HepG2 (cell line): ENCODE measurements around the gene CGREF1. TPM values are rescaled to one million over a fixed set of nuclear protein-coding genes. Genes with fewer than 3 reads are reported as not detected.

Experiments used
- ATAC-seq: fragments of 200-7000 bp; cut with Tn5 transposase; 3 replicates; pipeline ENCODE4 v1.9.1; 2020; ENCODE audit warnings: mild to moderate bottlenecking, moderate library complexity
- BruUV-seq: library from RNA; stranded (reverse); fragments of 400-500 nt; replicated peaks from 2 replicates; lab custom pipeline; 2021; lab: Mats Ljungman, UMichigan
- CTCF ChIA-PET: fragments of 300-600 bp; formaldehyde crosslinking; extraction: SDS; loops from one replicate; lab custom pipeline; 2021; ENCODE audit warnings: low total read pairs, inconsistent platforms, low intra/inter-chr PET ratio; lab: Yijun Ruan, JAX
- POLR2A ChIA-PET: fragments of 350-600 bp; sonication (Branson Sonifier 250); formaldehyde crosslinking; loops from one replicate; lab custom pipeline; 2020; ENCODE audit warnings: antibody characterized with exemption, inconsistent platforms; lab: Yijun Ruan, JAX
- DNase-seq: peaks from one replicate; pipeline ENCODE4 v3.0.0-alpha.2; 2015; ENCODE audit warnings: low spot score
- FAIRE-seq: peaks from 3 replicates; lab custom pipeline; 2011; peaks lifted over from hg19 to GRCh38; lab: Jason Lieb, UNC
- H2AFZ ChIP-seq: one replicate; pipeline ENCODE4 v1.6.1; 2011; ENCODE audit warnings: low read length, inconsistent platforms
- H3K27ac ChIP-seq: fragments of 300-600 bp; 3 replicates; pipeline ENCODE4 v1.8.0; 2011; ENCODE audit warnings: mixed run types, mild to moderate bottlenecking, mixed read lengths, low read length, inconsistent platforms; ENCODE audit not compliant: insufficient read depth; ENCODE audit errors: extremely low read length
- H3K27me3 ChIP-seq, 2 experiments: fragments of 200-600 bp in 1 of 2; 2 replicates in 1 of 2; 3 replicates in 1 of 2; pipeline versions ENCODE4 v1.6.0 to v1.8.0; 2011; ENCODE audit warnings: low read length in 2 of 2, mild to moderate bottlenecking in 2 of 2, moderate library complexity in 2 of 2, inconsistent platforms in 1 of 2; ENCODE audit not compliant: insufficient read depth in 2 of 2, control insufficient read depth in 1 of 2
- H3K36me3 ChIP-seq, 2 experiments: fragments of 200-600 bp in 1 of 2; replicated peaks in 1 of 2; 2 replicates in 1 of 2; 3 replicates in 1 of 2; pipeline versions ENCODE4 v1.5.1 to v1.8.0; 2011; ENCODE audit warnings: low read length in 2 of 2, inconsistent platforms in 1 of 2; ENCODE audit not compliant: insufficient read depth in 2 of 2, control insufficient read depth in 1 of 2
- H3K4me1 ChIP-seq: 2 replicates; pipeline ENCODE4 v1.5.1; 2012; ENCODE audit warnings: low read length, inconsistent platforms; ENCODE audit not compliant: insufficient read depth
- H3K4me2 ChIP-seq: 2 replicates; pipeline ENCODE4 v1.6.0; 2011; ENCODE audit warnings: low read depth, low read length, inconsistent platforms
- H3K4me3 ChIP-seq, 3 experiments: fragments of 200-600 bp in 1 of 3; sonication (generic), shearing (Covaris generic) in 1 of 3; replicated peaks in 1 of 3; 2 replicates each; pipeline ENCODE4 v1.5.1; 2011 to 2016; ENCODE audit warnings: low read length in 3 of 3, inconsistent platforms in 2 of 3, low read depth in 2 of 3, mild to moderate bottlenecking in 2 of 3, control low read depth in 1 of 3, mixed read lengths in 1 of 3; ENCODE audit not compliant: insufficient read depth in 1 of 3
- H3K79me2 ChIP-seq: one replicate; pipeline ENCODE4 v1.6.1; 2011; ENCODE audit warnings: low read length, inconsistent platforms; ENCODE audit not compliant: insufficient read depth
- H3K9ac ChIP-seq: 2 replicates; pipeline ENCODE4 v1.6.0; 2011; ENCODE audit warnings: mild to moderate bottlenecking, low read depth, low read length, inconsistent platforms; ENCODE audit not compliant: insufficient read depth
- H3K9me3 ChIP-seq: 2 replicates; pipeline ENCODE4 v1.5.1; 2012; ENCODE audit warnings: mild to moderate bottlenecking, low read length
- H4K20me1 ChIP-seq: 2 replicates; pipeline ENCODE4 v1.6.0; 2011; ENCODE audit warnings: inconsistent platforms, mild to moderate bottlenecking, low read length, moderate library complexity; ENCODE audit not compliant: insufficient read depth
- FOXP1 ChIP-seq, 2 experiments: fragments of 450-650 bp in 1 of 2; IDR thresholded peaks; 2 replicates each; pipeline ENCODE4 v1.6.1; 2017 to 2018; ENCODE audit warnings: antibody characterized with exemption in 1 of 2
- HOXD1 ChIP-seq: sonication (generic); formaldehyde crosslinking; IDR thresholded peaks from 2 replicates; pipeline ENCODE4 v1.5.0; 2020; ENCODE audit warnings: missing genetic modification reagents
- MEF2D ChIP-seq: sonication (generic); formaldehyde crosslinking; IDR thresholded peaks from 2 replicates; pipeline ENCODE4 v1.5.1; 2020; ENCODE audit warnings: mild to moderate bottlenecking, missing genetic modification reagents
- TBX2 ChIP-seq: sonication (generic); formaldehyde crosslinking; IDR thresholded peaks from 2 replicates; pipeline ENCODE4 v1.5.0; 2020; ENCODE audit warnings: missing genetic modification reagents, mild to moderate bottlenecking, borderline replicate concordance
- ZFP91 ChIP-seq: sonication (generic); formaldehyde crosslinking; IDR thresholded peaks from 2 replicates; pipeline ENCODE4 v1.9.0; 2022; ENCODE audit warnings: missing genetic modification reagents, mild to moderate bottlenecking, borderline replicate concordance
- ZNF354B ChIP-seq: sonication (generic); formaldehyde crosslinking; IDR thresholded peaks from 2 replicates; pipeline ENCODE4 v1.8.0; 2022; ENCODE audit warnings: mild to moderate bottlenecking, missing genetic modification reagents
- WGBS: methylation state at CpG from one replicate; pipeline ENCODE4 v1.1.6; 2017; ENCODE audit warnings: low lambda C conversion rate; 5-methylcytosine and 5-hydroxymethylcytosine counted together
- in situ Hi-C: cut with HindIII; loops from 2 replicates; pipeline ENCODE4 v1.10.0; 2017; ENCODE audit warnings: low pct_unique_long_range_greater_than_20kb; ENCODE audit not compliant: extremely low pct_ligation_motif_present
- intact Hi-C: fragments of 100-400 bp; cut with micrococcal nuclease; formaldehyde crosslinking; loops from one replicate; pipeline ENCODE4 v1.10.0; 2022; ENCODE audit not compliant: unreplicated experiment
- polyA plus RNA-seq, 8 experiments: library from polyadenylated mRNA; depleted of rRNA in 3 of 8; stranded (reverse) in 7 of 8; unstranded in 1 of 8; fragments of >200 nt; fragmentation: Illumina TruSeq in 4 of 8; extraction: Trizol in 4 of 8; gene quantifications; 2 replicates each; pipeline versions ENCODE4 v1.2.1 to v1.2.3, GENCODE V29; 2011 to 2016; ENCODE audit warnings: low read depth in 4 of 8, missing spikeins in 1 of 8, mixed read lengths in 1 of 8; ENCODE audit not compliant: insufficient read depth in 1 of 8
- total RNA-seq, 5 experiments: library from RNA; depleted of rRNA; stranded (reverse); fragments of >200 nt; fragmentation: Illumina TruSeq; extraction: Trizol; gene quantifications; 2 replicates each; pipeline ENCODE4 v1.2.3, GENCODE V29; 2016; ENCODE audit warnings: low read depth in 1 of 5

CGREF1 gene
- total and polyA plus RNA-seq, 2 of the 13 experiments (the other 11 are each of a cell fraction or from before 2014, with no cell fraction given): 13.9 to 23.4 TPM

DNA sequence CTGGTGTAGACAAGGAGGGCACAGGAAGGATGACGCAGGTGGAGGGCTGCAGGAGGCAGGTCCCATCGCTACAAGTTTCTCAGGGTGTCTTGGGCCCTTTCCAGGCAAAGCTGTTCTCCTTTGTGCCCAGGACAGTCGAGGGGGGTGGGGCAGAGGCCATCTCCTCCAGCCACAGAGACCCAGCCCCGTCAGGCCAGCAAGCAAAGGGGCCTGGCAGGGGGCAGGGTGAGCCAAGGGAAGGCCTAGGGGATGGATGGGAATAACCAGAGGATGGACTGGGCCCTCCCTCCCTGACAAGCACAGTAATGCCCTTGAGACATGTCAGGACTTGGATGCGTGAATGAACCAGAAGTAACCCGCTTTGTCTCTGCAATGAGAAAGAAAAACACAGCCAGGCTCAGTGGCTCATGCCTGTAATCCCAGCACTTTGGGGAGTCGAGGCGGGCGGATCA is 36.2 kb upstream of the CGREF1 start (continued):
- TF ChIP-seq ZFP91 (peak; percentile 35; the same call in 1 of the 2 replicates), HOXD1 (CRISPR knock-in tag) (no peak), TBX2 (CRISPR knock-in tag) (peak; percentile 18; the same call in 1 of the 2 replicates)

DNA sequence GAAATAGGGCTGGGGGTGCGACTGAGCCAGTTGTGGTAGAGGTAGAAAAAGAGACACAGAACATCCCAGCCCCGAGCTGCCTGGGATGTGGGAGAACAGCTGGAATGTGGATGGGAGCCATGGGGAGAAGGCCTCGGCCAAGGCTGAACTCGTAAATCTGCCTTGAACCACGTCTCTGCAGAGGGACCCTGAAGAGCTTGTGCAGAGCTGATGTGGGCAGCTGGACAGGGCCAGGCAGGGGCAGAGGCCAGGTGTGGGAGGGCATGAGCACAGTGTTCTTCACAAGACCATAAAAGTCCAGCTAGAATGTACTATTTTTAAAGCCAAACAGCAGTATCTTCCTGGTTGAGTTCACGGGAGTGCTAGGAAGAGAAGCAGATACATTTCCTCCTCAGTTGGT is 35.6 kb upstream of the CGREF1 start:
- intact Hi-C loops: no loop called here
- Histone ChIP-seq H3K4me2 (no peak overlapping the region), H3K27me3 (no peaks in the 10 kb centered on the region), H3K9me3 (no peaks in the 10 kb centered on the region)
- WGBS: 95% methylated on average over 6 of the region's 6 CpGs
- DNase-seq: no peak
- TF ChIP-seq FOXP1 (IDR thresholded peaks at IDR 0.05): no peak
- no peak for TF ChIP-seq FOXP1 (CRISPR knock-in tag; IDR thresholded peaks at IDR 0.05)
- TF ChIP-seq ZNF354B (CRISPR knock-in tag): peak; percentile 29; the same call in 1 of the 2 replicates
- 0 out of 2 replicates have a peak, but pooled peaks have one; percentile 20 for TF ChIP-seq MEF2D (CRISPR knock-in tag)
- TF ChIP-seq, all 625 proteins: peak for 2
- FAIRE-seq (no peak), ATAC-seq (no peak)
- BruUV-seq: no TSS peak
- no peak overlapping the region for H2AFZ ChIP-seq
- CTCF ChIA-PET: no interaction called here
- H3K36me3 ChIP-seq: no peaks in the 10 kb centered on the region
- no peak overlapping the region for H3K9ac ChIP-seq
- H3K79me2 ChIP-seq: no peaks in the 10 kb centered on the region
- POLR2A ChIA-PET: interaction anchor here (0.8 to 1.2 kb wide), 2 partner anchors 20 to 37 kb away, joined by 3 read pairs; partner anchors contain the start of gene PREB
- in situ Hi-C loops: loop anchor here (5.0 kb wide), 1 partner anchor 33 kb away; no protein-coding TSS in a partner anchor
- H4K20me1 ChIP-seq: no peaks in the 10 kb centered on the region
- no peak overlapping the region for H3K27ac ChIP-seq
- no peak overlapping the region for H3K4me3 ChIP-seq
- H3K4me1 ChIP-seq: peaks cover 67% of the 10 kb centered on the region
